COLO829 (cell line): ENCODE measurements around the gene BMPR1A.
A peak's percentile ranks its signal among the peaks of the same experiment; 100 is the strongest.
"Not testable (repeated sequence)": the region's sequence is repeated elsewhere in the genome, so short reads cannot be mapped to it uniquely, and the experiment has no call there.

ENCODE experiments used
- DNase-seq: peaks from one replicate; pipeline ENCODE4 v3.0.0; 2012; ENCODE audit warnings: low spot score

The BMPR1A gene

GRCh38 chr10:86730227-86730626 is 26.2 kb upstream of the BMPR1A start:
- DNase-seq: no peak

GRCh38 chr10:86732771-86733170 is 23.6 kb upstream of the BMPR1A start:
- DNase-seq: no peak

GRCh38 chr10:86733260-86733671 is 23.2 kb upstream of the BMPR1A start:
- no peak for DNase-seq

- DNase-seq: no peak
Measured at GRCh38 chr10:86734207-86734988, 22.0 kb upstream of the BMPR1A start.

GRCh38 chr10:86735278-86735677 is 21.1 kb upstream of the BMPR1A start:
- DNase-seq: not testable (repeated sequence)

- no peak for DNase-seq
Measured at GRCh38 chr10:86742230-86742629, 14.2 kb upstream of the BMPR1A start.

GRCh38 chr10:86744067-86744725 is 12.2 kb upstream of the BMPR1A start:
- DNase-seq: no peak

GRCh38 chr10:86747796-86748581 is 8.4 kb upstream of the BMPR1A start:
- peak; percentile 68 for DNase-seq

GRCh38 chr10:86749854-86750253 is 6.6 kb upstream of the BMPR1A start:
- no peak for DNase-seq

- DNase-seq: no peak
Measured at GRCh38 chr10:86751477-86751876, 4.9 kb upstream of the BMPR1A start.

- DNase-seq: no peak
Measured at GRCh38 chr10:86752311-86752710, 4.1 kb upstream of the BMPR1A start.

- no peak for DNase-seq
Measured at GRCh38 chr10:86753051-86753450, 3.4 kb upstream of the BMPR1A start.

- no peak for DNase-seq
Measured at GRCh38 chr10:86753638-86754434, 2.6 kb upstream of the BMPR1A start.

GRCh38 chr10:86755454-86755739 is 1.0 kb upstream of the BMPR1A start:
- DNase-seq: no peak

- peak; percentile 67 for DNase-seq
Measured at GRCh38 chr10:86755740-86756510, 494 bp upstream of the BMPR1A start.

- no peak for DNase-seq
Measured at GRCh38 chr10:86757113-86757972, 924 bp downstream of the BMPR1A start.

GRCh38 chr10:86758189-86759072 is 2.0 kb downstream of the BMPR1A start:
- DNase-seq: no peak

GRCh38 chr10:86759073-86759672 is 2.8 kb downstream of the BMPR1A start:
- DNase-seq: no peak

GRCh38 chr10:86763404-86763803 is 7.0 kb downstream of the BMPR1A start:
- no peak for DNase-seq
